ENCODE measurements around the gene SLC9A5.

The SLC9A5 gene

GRCh38 chr16:67284699-67285646 lies 36.2 kb downstream of the SLC9A5 start:
- H3K9me3 ChIP-seq (ENCODE audit: insufficient read depth, low read length) = no peaks in the 10 kb centered on the region
- no peak overlapping the region for H3K9ac ChIP-seq (ENCODE audit: low read length)
- H3K27me3 ChIP-seq (ENCODE audit: low read depth, low read length) = no peaks in the 10 kb centered on the region
- no peak overlapping the region for H3K4me2 ChIP-seq (ENCODE audit: low read length)
- H3K27ac ChIP-seq (ENCODE audit: low read length) = no peak overlapping the region
- H3K4me3 ChIP-seq (ENCODE audit: low read length) = no peak overlapping the region
- peak; percentile 38 for TF ChIP-seq CTCF (IDR thresholded peaks at IDR 0.05; ENCODE audit: low read depth, low read length)
- no peak for TF ChIP-seq EZH2phosphoT487 (IDR thresholded peaks at IDR 0.05; ENCODE audit: low read depth)
- no peak overlapping the region for H2AFZ ChIP-seq (ENCODE audit: low read depth, low read length)
- H3K36me3 ChIP-seq (replicated peaks; ENCODE audit: low read depth, low read length) = no peaks in the 10 kb centered on the region
- H4K20me1 ChIP-seq (ENCODE audit: insufficient read depth, low read length) = no peaks in the 10 kb centered on the region
- H3K79me2 ChIP-seq (ENCODE audit: low read length) = no peaks in the 10 kb centered on the region
- H3K4me1 ChIP-seq (ENCODE audit: low read length) = peaks cover under 1% of the 10 kb centered on the region

- Histone ChIP-seq H3K4me1 (ENCODE audit: low read length) (no peaks in the 10 kb centered on the region), H3K79me2 (ENCODE audit: low read length) (no peaks in the 10 kb centered on the region), H4K20me1 (ENCODE audit: insufficient read depth, low read length) (no peaks in the 10 kb centered on the region), H3K4me2 (ENCODE audit: low read length) (no peak overlapping the region), H3K4me3 (ENCODE audit: low read length) (no peak overlapping the region), H3K27ac (ENCODE audit: low read length) (no peak overlapping the region), H3K9me3 (ENCODE audit: insufficient read depth, low read length) (no peaks in the 10 kb centered on the region), H3K27me3 (ENCODE audit: low read depth, low read length) (no peaks in the 10 kb centered on the region), H3K9ac (ENCODE audit: low read length) (no peak overlapping the region), H3K36me3 (replicated peaks; ENCODE audit: low read depth, low read length) (no peaks in the 10 kb centered on the region), H2AFZ (ENCODE audit: low read depth, low read length) (no peak overlapping the region)
- TF ChIP-seq EZH2phosphoT487 (IDR thresholded peaks at IDR 0.05; ENCODE audit: low read depth) = no peak
- no peak for TF ChIP-seq CTCF (IDR thresholded peaks at IDR 0.05; ENCODE audit: low read depth, low read length)
Observed at GRCh38 chr16:67286441-67287235, 37.9 kb downstream of the SLC9A5 start.

- Histone ChIP-seq H3K4me2 (ENCODE audit: low read length) (no peak overlapping the region), H4K20me1 (ENCODE audit: insufficient read depth, low read length) (no peaks in the 10 kb centered on the region), H3K27ac (ENCODE audit: low read length) (no peak overlapping the region), H3K27me3 (ENCODE audit: low read depth, low read length) (no peaks in the 10 kb centered on the region), H3K9ac (ENCODE audit: low read length) (no peak overlapping the region), H3K4me3 (ENCODE audit: low read length) (no peak overlapping the region), H3K36me3 (replicated peaks; ENCODE audit: low read depth, low read length) (no peaks in the 10 kb centered on the region), H3K4me1 (ENCODE audit: low read length) (no peaks in the 10 kb centered on the region), H3K9me3 (ENCODE audit: insufficient read depth, low read length) (no peaks in the 10 kb centered on the region), H2AFZ (ENCODE audit: low read depth, low read length) (no peak overlapping the region), H3K79me2 (ENCODE audit: low read length) (no peaks in the 10 kb centered on the region)
- TF ChIP-seq CTCF (IDR thresholded peaks at IDR 0.05; ENCODE audit: low read depth, low read length) = no peak
- no peak for TF ChIP-seq EZH2phosphoT487 (IDR thresholded peaks at IDR 0.05; ENCODE audit: low read depth)
Observed at GRCh38 chr16:67287960-67288359, 39.2 kb downstream of the SLC9A5 start.

GRCh38 chr16:67291461-67291860 lies 42.7 kb downstream of the SLC9A5 start:
- Histone ChIP-seq H3K4me3 (ENCODE audit: low read length) (no peak overlapping the region), H3K27ac (ENCODE audit: low read length) (no peak overlapping the region), H3K4me1 (ENCODE audit: low read length) (no peaks in the 10 kb centered on the region), H3K27me3 (ENCODE audit: low read depth, low read length) (no peaks in the 10 kb centered on the region), H4K20me1 (ENCODE audit: insufficient read depth, low read length) (no peaks in the 10 kb centered on the region), H3K79me2 (ENCODE audit: low read length) (no peaks in the 10 kb centered on the region), H3K4me2 (ENCODE audit: low read length) (no peak overlapping the region), H3K9me3 (ENCODE audit: insufficient read depth, low read length) (no peaks in the 10 kb centered on the region), H2AFZ (ENCODE audit: low read depth, low read length) (no peak overlapping the region), H3K36me3 (replicated peaks; ENCODE audit: low read depth, low read length) (no peaks in the 10 kb centered on the region), H3K9ac (ENCODE audit: low read length) (no peak overlapping the region)
- no peak for TF ChIP-seq EZH2phosphoT487 (IDR thresholded peaks at IDR 0.05; ENCODE audit: low read depth)
- TF ChIP-seq CTCF (IDR thresholded peaks at IDR 0.05; ENCODE audit: low read depth, low read length) = no peak
